ENCODE measurements around the gene UBE2Z. TPM values are rescaled to one million over a fixed set of nuclear protein-coding genes. Genes with fewer than 3 reads are reported as not detected.

Gene UBE2Z
- total and polyA plus RNA-seq, 2 of the 13 experiments (the other 11 are each of a cell fraction or from before 2014, with no cell fraction given) = 63.2 to 122 TPM

DNA sequence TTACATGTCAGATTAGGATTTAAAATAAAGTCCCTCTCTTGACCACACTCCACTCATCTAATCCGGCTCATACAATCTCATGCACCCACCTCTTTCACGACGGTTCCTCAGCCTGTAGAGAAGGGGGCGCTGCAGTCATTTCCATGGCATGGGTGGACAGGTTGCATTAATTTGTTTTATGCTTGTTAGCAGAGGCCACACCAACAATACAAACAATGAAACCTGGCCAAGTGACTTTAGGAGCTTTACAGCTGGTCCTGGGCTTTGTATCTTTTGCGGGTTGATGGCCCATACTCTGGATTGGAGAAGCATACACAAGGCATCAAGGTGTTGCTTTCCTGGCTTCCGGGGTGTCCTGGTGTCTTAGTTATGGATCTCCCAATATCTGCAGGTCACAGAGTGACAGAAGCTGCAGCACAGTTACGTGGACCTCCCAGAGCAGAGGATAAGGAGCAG lies 46.1 kb downstream of the UBE2Z start (continued):
- TF ChIP-seq, protein P1, sequence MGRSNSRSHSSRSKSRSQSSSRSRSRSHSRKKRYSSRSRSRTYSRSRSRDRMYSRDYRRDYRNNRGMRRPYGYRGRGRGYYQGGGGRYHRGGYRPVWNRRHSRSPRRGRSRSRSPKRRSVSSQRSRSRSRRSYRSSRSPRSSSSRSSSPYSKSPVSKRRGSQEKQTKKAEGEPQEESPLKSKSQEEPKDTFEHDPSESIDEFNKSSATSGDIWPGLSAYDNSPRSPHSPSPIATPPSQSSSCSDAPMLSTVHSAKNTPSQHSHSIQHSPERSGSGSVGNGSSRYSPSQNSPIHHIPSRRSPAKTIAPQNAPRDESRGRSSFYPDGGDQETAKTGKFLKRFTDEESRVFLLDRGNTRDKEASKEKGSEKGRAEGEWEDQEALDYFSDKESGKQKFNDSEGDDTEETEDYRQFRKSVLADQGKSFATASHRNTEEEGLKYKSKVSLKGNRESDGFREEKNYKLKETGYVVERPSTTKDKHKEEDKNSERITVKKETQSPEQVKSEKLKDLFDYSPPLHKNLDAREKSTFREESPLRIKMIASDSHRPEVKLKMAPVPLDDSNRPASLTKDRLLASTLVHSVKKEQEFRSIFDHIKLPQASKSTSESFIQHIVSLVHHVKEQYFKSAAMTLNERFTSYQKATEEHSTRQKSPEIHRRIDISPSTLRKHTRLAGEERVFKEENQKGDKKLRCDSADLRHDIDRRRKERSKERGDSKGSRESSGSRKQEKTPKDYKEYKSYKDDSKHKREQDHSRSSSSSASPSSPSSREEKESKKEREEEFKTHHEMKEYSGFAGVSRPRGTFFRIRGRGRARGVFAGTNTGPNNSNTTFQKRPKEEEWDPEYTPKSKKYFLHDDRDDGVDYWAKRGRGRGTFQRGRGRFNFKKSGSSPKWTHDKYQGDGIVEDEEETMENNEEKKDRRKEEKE (IDR thresholded peaks at IDR 0.05) = no peak
- TF ChIP-seq, protein P2, sequence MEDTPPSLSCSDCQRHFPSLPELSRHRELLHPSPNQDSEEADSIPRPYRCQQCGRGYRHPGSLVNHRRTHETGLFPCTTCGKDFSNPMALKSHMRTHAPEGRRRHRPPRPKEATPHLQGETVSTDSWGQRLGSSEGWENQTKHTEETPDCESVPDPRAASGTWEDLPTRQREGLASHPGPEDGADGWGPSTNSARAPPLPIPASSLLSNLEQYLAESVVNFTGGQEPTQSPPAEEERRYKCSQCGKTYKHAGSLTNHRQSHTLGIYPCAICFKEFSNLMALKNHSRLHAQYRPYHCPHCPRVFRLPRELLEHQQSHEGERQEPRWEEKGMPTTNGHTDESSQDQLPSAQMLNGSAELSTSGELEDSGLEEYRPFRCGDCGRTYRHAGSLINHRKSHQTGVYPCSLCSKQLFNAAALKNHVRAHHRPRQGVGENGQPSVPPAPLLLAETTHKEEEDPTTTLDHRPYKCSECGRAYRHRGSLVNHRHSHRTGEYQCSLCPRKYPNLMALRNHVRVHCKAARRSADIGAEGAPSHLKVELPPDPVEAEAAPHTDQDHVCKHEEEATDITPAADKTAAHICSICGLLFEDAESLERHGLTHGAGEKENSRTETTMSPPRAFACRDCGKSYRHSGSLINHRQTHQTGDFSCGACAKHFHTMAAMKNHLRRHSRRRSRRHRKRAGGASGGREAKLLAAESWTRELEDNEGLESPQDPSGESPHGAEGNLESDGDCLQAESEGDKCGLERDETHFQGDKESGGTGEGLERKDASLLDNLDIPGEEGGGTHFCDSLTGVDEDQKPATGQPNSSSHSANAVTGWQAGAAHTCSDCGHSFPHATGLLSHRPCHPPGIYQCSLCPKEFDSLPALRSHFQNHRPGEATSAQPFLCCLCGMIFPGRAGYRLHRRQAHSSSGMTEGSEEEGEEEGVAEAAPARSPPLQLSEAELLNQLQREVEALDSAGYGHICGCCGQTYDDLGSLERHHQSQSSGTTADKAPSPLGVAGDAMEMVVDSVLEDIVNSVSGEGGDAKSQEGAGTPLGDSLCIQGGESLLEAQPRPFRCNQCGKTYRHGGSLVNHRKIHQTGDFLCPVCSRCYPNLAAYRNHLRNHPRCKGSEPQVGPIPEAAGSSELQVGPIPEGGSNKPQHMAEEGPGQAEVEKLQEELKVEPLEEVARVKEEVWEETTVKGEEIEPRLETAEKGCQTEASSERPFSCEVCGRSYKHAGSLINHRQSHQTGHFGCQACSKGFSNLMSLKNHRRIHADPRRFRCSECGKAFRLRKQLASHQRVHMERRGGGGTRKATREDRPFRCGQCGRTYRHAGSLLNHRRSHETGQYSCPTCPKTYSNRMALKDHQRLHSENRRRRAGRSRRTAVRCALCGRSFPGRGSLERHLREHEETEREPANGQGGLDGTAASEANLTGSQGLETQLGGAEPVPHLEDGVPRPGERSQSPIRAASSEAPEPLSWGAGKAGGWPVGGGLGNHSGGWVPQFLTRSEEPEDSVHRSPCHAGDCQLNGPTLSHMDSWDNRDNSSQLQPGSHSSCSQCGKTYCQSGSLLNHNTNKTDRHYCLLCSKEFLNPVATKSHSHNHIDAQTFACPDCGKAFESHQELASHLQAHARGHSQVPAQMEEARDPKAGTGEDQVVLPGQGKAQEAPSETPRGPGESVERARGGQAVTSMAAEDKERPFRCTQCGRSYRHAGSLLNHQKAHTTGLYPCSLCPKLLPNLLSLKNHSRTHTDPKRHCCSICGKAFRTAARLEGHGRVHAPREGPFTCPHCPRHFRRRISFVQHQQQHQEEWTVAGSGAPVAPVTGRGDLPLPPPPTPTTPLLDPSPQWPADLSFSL (CRISPR knock-in tag; IDR thresholded peaks at IDR 0.05) = no peak
- TF ChIP-seq TEAD3 (CRISPR knock-in tag; optimal IDR thresholded peaks at IDR 0.05; ENCODE audit: borderline replicate concordance) (peak; percentile 28), PTBP1 (IDR thresholded peaks at IDR 0.05; ENCODE audit: low read depth, low read length, poor library complexity, severe bottlenecking) (no peak), ZBTB8A (CRISPR knock-in tag; IDR thresholded peaks at IDR 0.05; ENCODE audit: borderline replicate concordance, low read depth) (no peak), ZFP82 (CRISPR knock-in tag; IDR thresholded peaks at IDR 0.05; ENCODE audit: borderline replicate concordance) (no peak), NFYB (CRISPR knock-in tag; IDR thresholded peaks at IDR 0.05) (no peak), ZNF296 (CRISPR knock-in tag; conservative IDR thresholded peaks at IDR 0.05) (no peak), ZNF343 (CRISPR knock-in tag; IDR thresholded peaks at IDR 0.05) (no peak), MTA3 (CRISPR knock-in tag; IDR thresholded peaks at IDR 0.05) (no peak), HNRNPLL (IDR thresholded peaks at IDR 0.05; ENCODE audit: low read depth, low read length, poor library complexity, severe bottlenecking) (no peak), ZNF430 (CRISPR knock-in tag; IDR thresholded peaks at IDR 0.05) (no peak), NFATC3 (CRISPR knock-in tag; IDR thresholded peaks at IDR 0.05) (0 out of 2 replicates have a peak, but pooled peaks have one; percentile 67), KLF12 (CRISPR knock-in tag; IDR thresholded peaks at IDR 0.05; ENCODE audit: borderline replicate concordance) (0 out of 2 replicates have a peak, but pooled peaks have one; percentile 43)
- TF ChIP-seq, protein P3, sequence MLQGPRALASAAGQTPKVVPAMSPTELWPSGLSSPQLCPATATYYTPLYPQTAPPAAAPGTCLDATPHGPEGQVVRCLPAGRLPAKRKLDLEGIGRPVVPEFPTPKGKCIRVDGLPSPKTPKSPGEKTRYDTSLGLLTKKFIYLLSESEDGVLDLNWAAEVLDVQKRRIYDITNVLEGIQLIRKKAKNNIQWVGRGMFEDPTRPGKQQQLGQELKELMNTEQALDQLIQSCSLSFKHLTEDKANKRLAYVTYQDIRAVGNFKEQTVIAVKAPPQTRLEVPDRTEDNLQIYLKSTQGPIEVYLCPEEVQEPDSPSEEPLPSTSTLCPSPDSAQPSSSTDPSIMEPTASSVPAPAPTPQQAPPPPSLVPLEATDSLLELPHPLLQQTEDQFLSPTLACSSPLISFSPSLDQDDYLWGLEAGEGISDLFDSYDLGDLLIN (CRISPR knock-in tag; IDR thresholded peaks at IDR 0.05; ENCODE audit: borderline replicate concordance) = no peak
- TF ChIP-seq, protein P4, sequence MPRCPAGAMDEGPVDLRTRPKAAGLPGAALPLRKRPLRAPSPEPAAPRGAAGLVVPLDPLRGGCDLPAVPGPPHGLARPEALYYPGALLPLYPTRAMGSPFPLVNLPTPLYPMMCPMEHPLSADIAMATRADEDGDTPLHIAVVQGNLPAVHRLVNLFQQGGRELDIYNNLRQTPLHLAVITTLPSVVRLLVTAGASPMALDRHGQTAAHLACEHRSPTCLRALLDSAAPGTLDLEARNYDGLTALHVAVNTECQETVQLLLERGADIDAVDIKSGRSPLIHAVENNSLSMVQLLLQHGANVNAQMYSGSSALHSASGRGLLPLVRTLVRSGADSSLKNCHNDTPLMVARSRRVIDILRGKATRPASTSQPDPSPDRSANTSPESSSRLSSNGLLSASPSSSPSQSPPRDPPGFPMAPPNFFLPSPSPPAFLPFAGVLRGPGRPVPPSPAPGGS (CRISPR knock-in tag; IDR thresholded peaks at IDR 0.05) = 0 out of 2 replicates have a peak, but pooled peaks have one; percentile 69
- TF ChIP-seq, protein P5, sequence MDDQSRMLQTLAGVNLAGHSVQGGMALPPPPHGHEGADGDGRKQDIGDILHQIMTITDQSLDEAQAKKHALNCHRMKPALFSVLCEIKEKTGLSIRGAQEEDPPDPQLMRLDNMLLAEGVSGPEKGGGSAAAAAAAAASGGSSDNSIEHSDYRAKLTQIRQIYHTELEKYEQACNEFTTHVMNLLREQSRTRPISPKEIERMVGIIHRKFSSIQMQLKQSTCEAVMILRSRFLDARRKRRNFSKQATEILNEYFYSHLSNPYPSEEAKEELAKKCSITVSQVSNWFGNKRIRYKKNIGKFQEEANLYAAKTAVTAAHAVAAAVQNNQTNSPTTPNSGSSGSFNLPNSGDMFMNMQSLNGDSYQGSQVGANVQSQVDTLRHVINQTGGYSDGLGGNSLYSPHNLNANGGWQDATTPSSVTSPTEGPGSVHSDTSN (CRISPR knock-in tag; IDR thresholded peaks at IDR 0.05; ENCODE audit: borderline replicate concordance) = no peak

Measured in HepG2 (cell line).